ENCODE data around the gene CYP2C18.

DNA sequence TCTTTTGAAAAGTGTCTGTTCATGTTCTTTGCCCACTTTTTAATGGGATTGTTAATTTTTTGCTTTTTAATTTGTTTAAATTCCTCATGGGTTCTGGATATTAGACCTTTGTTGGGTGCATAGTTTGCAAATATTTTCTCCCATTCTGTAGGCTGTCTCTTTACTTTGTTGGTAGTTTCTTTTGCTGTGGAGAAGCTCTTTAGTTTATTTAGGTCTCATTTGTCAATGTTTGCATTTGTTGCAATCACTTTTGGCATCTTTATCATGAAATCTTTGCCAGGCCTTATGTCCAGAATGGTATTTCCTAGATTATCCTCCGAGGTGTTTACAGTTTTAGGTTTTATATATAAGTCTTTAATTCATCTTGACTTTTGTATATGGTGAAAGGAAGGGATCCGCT lies 55.1 kb downstream of the CYP2C18 start:
- TF ChIP-seq, protein P1, sequence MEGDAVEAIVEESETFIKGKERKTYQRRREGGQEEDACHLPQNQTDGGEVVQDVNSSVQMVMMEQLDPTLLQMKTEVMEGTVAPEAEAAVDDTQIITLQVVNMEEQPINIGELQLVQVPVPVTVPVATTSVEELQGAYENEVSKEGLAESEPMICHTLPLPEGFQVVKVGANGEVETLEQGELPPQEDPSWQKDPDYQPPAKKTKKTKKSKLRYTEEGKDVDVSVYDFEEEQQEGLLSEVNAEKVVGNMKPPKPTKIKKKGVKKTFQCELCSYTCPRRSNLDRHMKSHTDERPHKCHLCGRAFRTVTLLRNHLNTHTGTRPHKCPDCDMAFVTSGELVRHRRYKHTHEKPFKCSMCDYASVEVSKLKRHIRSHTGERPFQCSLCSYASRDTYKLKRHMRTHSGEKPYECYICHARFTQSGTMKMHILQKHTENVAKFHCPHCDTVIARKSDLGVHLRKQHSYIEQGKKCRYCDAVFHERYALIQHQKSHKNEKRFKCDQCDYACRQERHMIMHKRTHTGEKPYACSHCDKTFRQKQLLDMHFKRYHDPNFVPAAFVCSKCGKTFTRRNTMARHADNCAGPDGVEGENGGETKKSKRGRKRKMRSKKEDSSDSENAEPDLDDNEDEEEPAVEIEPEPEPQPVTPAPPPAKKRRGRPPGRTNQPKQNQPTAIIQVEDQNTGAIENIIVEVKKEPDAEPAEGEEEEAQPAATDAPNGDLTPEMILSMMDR (IDR thresholded peaks at IDR 0.05) = no peak
- TF ChIP-seq POLR2A (IDR thresholded peaks at IDR 0.05) (no peak), POLR2AphosphoS5 (IDR thresholded peaks at IDR 0.05; ENCODE audit: insufficient read depth in 1 of 2, low read depth in 1 of 2) (no peak)

Data from vagina (tissue), 2 donors.